Measurements from ENCODE around the gene UBASH3A. TPM values are rescaled to one million over a fixed set of nuclear protein-coding genes. Genes with fewer than 3 reads are reported as not detected.

The UBASH3A gene
- total RNA-seq, 1 donor from 2014 or later, result not detected

DNA sequence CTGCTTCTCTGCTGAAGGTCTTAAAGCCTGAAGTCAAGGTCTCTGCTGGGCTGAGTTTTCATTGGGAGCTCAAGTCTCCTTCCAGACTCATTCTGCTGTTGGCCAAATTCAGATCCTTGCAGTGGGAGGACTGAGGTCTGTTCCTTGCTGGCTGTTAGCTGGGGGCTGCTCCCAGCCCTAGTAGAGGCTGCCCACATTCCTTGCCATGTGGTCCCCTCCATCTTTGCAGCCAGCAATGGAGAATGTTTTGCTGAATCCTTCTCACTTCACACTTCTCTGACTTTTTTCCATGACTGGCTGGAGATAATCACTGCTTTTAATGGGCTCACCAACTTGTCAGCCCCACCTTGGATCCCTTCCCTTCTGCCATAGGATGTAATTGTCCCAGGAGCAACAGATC is 33.2 kb downstream of the UBASH3A start:
- peaks cover 7% of the 10 kb centered on the region for H3K9me3 Mint-ChIP-seq
- H3K36me3 Mint-ChIP-seq, result no peaks in the 10 kb centered on the region
- H3K4me1 Mint-ChIP-seq (ENCODE audit: unreplicated experiment), result no peaks in the 10 kb centered on the region
- DNase-seq (ENCODE audit: extremely low spot score, unreplicated experiment), result no peak
- peaks cover 27% of the 10 kb centered on the region for H3K27me3 Mint-ChIP-seq
- TF ChIP-seq, protein P1, sequence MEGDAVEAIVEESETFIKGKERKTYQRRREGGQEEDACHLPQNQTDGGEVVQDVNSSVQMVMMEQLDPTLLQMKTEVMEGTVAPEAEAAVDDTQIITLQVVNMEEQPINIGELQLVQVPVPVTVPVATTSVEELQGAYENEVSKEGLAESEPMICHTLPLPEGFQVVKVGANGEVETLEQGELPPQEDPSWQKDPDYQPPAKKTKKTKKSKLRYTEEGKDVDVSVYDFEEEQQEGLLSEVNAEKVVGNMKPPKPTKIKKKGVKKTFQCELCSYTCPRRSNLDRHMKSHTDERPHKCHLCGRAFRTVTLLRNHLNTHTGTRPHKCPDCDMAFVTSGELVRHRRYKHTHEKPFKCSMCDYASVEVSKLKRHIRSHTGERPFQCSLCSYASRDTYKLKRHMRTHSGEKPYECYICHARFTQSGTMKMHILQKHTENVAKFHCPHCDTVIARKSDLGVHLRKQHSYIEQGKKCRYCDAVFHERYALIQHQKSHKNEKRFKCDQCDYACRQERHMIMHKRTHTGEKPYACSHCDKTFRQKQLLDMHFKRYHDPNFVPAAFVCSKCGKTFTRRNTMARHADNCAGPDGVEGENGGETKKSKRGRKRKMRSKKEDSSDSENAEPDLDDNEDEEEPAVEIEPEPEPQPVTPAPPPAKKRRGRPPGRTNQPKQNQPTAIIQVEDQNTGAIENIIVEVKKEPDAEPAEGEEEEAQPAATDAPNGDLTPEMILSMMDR (conservative IDR thresholded peaks at IDR 0.05), result no peak
- no peak overlapping the region for H3K27ac Mint-ChIP-seq
- H3K4me3 Mint-ChIP-seq, result no peak overlapping the region

GRCh38 chr21:42437786-42438185 is 34.1 kb downstream of the UBASH3A start:
- no peak overlapping the region for H3K4me3 Mint-ChIP-seq

DNA sequence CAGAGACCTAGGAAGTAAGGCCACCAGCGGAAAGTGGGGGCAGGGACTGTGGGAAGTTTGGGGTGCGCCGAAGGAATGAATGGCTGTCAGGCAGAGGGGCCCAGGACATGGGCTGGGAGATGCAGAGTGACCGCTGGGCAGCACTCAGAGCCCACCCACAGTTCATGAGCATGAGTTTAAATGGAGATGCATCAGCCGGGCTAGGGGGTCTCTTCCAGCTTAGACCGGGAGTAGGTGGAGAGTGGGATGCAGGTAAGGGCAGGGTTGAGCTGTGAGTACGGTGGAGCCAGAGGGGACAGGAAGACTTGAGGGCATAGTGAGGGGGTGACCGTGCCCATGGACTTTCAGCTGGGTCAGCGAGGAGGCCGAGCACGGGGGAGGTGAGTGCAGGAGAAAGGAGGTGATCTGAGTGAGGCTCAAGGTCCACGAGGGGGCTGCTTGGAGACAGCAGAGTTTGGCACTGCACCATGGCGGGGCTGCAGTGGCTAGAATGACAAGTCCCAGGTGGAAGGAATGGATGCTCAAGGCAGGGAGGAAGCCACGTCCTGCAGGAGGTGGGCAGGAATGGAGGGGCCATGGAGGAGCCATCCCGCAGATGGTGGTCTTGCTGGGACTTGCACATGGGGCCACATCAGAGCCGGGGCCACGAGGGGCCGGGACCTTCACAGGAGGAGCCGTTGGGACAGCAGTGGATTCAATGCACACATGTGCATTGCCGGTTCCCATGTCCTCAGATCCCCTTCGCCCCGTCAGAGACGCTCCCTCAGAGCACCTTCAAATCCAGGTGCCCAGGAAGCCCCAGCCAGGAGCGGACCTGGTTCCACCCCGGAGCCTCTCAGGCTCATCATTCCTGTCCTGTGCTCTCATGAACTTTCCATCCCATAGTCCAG is 34.9 kb downstream of the UBASH3A start:
- TF ChIP-seq, protein P1 (conservative IDR thresholded peaks at IDR 0.05), result no peak
- no peak for DNase-seq (ENCODE audit: extremely low spot score, unreplicated experiment)

More at GRCh38 chr21:42437786-42438185, 34.1 kb downstream of the UBASH3A start:
- no peak overlapping the region for H3K27ac Mint-ChIP-seq
- H3K4me1 Mint-ChIP-seq (ENCODE audit: unreplicated experiment), result no peaks in the 10 kb centered on the region
- TF ChIP-seq, protein P1 (conservative IDR thresholded peaks at IDR 0.05), result no peak
- no peaks in the 10 kb centered on the region for H3K36me3 Mint-ChIP-seq
- peaks cover 25% of the 10 kb centered on the region for H3K27me3 Mint-ChIP-seq
- no peak for DNase-seq (ENCODE audit: extremely low spot score, unreplicated experiment)
- H3K9me3 Mint-ChIP-seq, result peaks cover under 1% of the 10 kb centered on the region

GRCh38 chr21:42439284-42440186 is 35.8 kb downstream of the UBASH3A start:
- Mint-ChIP-seq H3K27me3 (peaks cover 19% of the 10 kb centered on the region), H3K4me3 (no peak overlapping the region), H3K4me1 (ENCODE audit: unreplicated experiment) (no peaks in the 10 kb centered on the region), H3K27ac (no peak overlapping the region), H3K36me3 (no peaks in the 10 kb centered on the region), H3K9me3 (no peaks in the 10 kb centered on the region)
- DNase-seq (ENCODE audit: extremely low spot score, unreplicated experiment), result no peak
- TF ChIP-seq, protein P1 (conservative IDR thresholded peaks at IDR 0.05), result no peak

More for the DNA sequence above, 34.9 kb downstream of the UBASH3A start:
- H3K27me3 Mint-ChIP-seq, result peaks cover 21% of the 10 kb centered on the region
- H3K4me3 Mint-ChIP-seq, result no peak overlapping the region
- no peaks in the 10 kb centered on the region for H3K9me3 Mint-ChIP-seq
- H3K27ac Mint-ChIP-seq, result no peak overlapping the region
- no peaks in the 10 kb centered on the region for H3K36me3 Mint-ChIP-seq
- no peaks in the 10 kb centered on the region for H3K4me1 Mint-ChIP-seq (ENCODE audit: unreplicated experiment)

DNA sequence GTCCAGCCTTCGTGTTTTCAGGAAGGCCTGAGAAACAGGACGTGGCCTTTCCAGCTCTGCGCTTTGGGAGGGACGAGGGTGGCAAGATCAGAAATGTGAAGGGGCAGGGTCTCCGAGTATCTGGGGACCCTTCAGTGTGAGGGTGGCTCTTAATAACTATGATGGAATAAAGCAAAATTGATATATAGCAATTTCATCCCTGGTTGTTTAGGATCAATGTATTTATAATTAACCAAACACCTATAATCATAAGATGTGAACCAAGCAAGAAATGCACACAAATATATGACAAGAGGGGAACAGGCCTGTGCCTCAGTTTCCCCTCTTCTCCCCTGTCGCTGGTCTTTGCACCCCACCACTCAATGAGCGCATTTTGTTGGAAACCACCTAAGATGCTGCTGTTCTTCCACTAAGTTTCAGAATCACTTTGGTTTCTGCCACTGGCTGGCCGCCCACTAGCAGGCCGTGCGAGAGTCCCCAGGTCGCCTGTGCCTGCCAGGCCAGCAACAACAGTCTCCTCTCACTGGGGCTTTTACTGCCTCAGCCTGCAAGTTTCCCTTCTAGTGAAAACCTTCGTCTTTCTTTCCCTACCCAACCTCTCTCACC is 36.6 kb downstream of the UBASH3A start:
- no peaks in the 10 kb centered on the region for H3K9me3 Mint-ChIP-seq
- H3K36me3 Mint-ChIP-seq, result no peaks in the 10 kb centered on the region
- DNase-seq (ENCODE audit: extremely low spot score, unreplicated experiment), result no peak
- peaks cover 13% of the 10 kb centered on the region for H3K27me3 Mint-ChIP-seq
- no peaks in the 10 kb centered on the region for H3K4me1 Mint-ChIP-seq (ENCODE audit: unreplicated experiment)
- no peak overlapping the region for H3K27ac Mint-ChIP-seq
- TF ChIP-seq, protein P1 (conservative IDR thresholded peaks at IDR 0.05), result no peak
- H3K4me3 Mint-ChIP-seq, result no peak overlapping the region
